Urinary bladder (tissue), 4 donors: ENCODE results near the gene TRAF2. TPM values are rescaled to one million over a fixed set of nuclear protein-coding genes. Genes with fewer than 3 reads are reported as not detected.
A peak's percentile ranks its signal among the peaks of the same experiment; 100 is the strongest.
"Not testable (repeated sequence)": the region's sequence is repeated elsewhere in the genome, so short reads cannot be mapped to it uniquely, and the experiment has no call there.

ENCODE experiments used
- DNase-seq: peaks from one replicate; pipeline ENCODE4 v3.0.0-alpha.2; 2015; ENCODE audit errors: extremely low spot score
- H3K27ac ChIP-seq: one replicate; pipeline ENCODE4 v1.5.1; 2013; ENCODE audit warnings: low read depth, mild to moderate bottlenecking, moderate library complexity
- H3K36me3 ChIP-seq: one replicate; pipeline ENCODE4 v1.6.1; 2013; ENCODE audit warnings: mild to moderate bottlenecking, moderate library complexity; ENCODE audit not compliant: insufficient read depth
- H3K4me1 ChIP-seq: one replicate; pipeline ENCODE4 v1.6.1; 2013; ENCODE audit warnings: mild to moderate bottlenecking, moderate library complexity; ENCODE audit not compliant: insufficient read depth
- H3K4me3 ChIP-seq: one replicate; pipeline ENCODE4 v1.5.1; 2013; ENCODE audit warnings: low read depth, low read length
- WGBS: extraction: QIAGEN DNeasy Blood & Tissue Kit; methylation state at CpG from one replicate; pipeline ENCODE4 v1.1.7; 2013; 5-methylcytosine and 5-hydroxymethylcytosine counted together
- polyA plus RNA-seq: library from polyadenylated mRNA; stranded (reverse); fragments of 200-250 nt; gene quantifications from one replicate; pipeline ENCODE4 v1.2.3, GENCODE V29; 2013
- total RNA-seq: library from RNA; depleted of rRNA; stranded (reverse); fragments of >200 nt; gene quantifications from one replicate; pipeline ENCODE4 v1.2.3, GENCODE V29; 2014
- donor health status: healthy with polysubstance abuse.
- donor health status: healthy.

Gene TRAF2
- total RNA-seq (7.9 TPM), polyA plus RNA-seq (13.1 TPM)

- DNase-seq: peak; percentile 88
- under 1% methylated on average over 88 of the region's 88 CpGs for WGBS
These were observed at the start of gene TRAF2 for GRCh38 chr9:136885950-136886578. TSS of gene TRAF2 (plus strand) at chr9:136886516. CDS start at chr9:136898741, 12,225 bp downstream.

GRCh38 chr9:136837146-136837855 lies 49.0 kb upstream of the TRAF2 start:
- no peak for DNase-seq
- no peaks in the 10 kb centered on the region for H3K36me3 ChIP-seq
- no peak overlapping the region for H3K4me3 ChIP-seq
- H3K27ac ChIP-seq: no peak overlapping the region
- H3K4me1 ChIP-seq: no peaks in the 10 kb centered on the region
- WGBS: 90% methylated on average over 27 of the region's 27 CpGs

More at GRCh38 chr9:136885950-136886578, at the start of gene TRAF2:
- Histone ChIP-seq H3K4me3 (peak within 1 kb of the TSS; percentile 98), H3K27ac (peak within 1 kb of the TSS; percentile 18), H3K36me3 (no peaks in the 10 kb centered on the region), H3K4me1 (no peaks in the 10 kb centered on the region)

GRCh38 chr9:136837856-136838277 lies 48.4 kb upstream of the TRAF2 start:
- not testable (repeated sequence) for H3K4me3 ChIP-seq, H3K36me3 ChIP-seq, DNase-seq, H3K4me1 ChIP-seq, H3K27ac ChIP-seq
- WGBS: 89% methylated on average over 15 of the region's 15 CpGs

GRCh38 chr9:136838314-136839228 lies 47.7 kb upstream of the TRAF2 start:
- Histone ChIP-seq H3K27ac (no peak overlapping the region), H3K4me3 (no peak overlapping the region), H3K4me1 (no peaks in the 10 kb centered on the region), H3K36me3 (no peaks in the 10 kb centered on the region)
- DNase-seq: no peak
- 86% methylated on average over 29 of the region's 29 CpGs for WGBS

GRCh38 chr9:136839229-136840139 lies 46.8 kb upstream of the TRAF2 start:
- DNase-seq: no peak
- no peaks in the 10 kb centered on the region for H3K36me3 ChIP-seq
- H3K27ac ChIP-seq: no peak overlapping the region
- no peaks in the 10 kb centered on the region for H3K4me1 ChIP-seq
- no peak overlapping the region for H3K4me3 ChIP-seq
- WGBS: 85% methylated on average over 36 of the region's 36 CpGs

- WGBS: 77% methylated on average over 32 of the region's 32 CpGs
- Histone ChIP-seq H3K4me1 (no peaks in the 10 kb centered on the region), H3K4me3 (no peak overlapping the region), H3K27ac (no peak overlapping the region), H3K36me3 (no peaks in the 10 kb centered on the region)
- no peak for DNase-seq
These were observed 46.0 kb upstream of the TRAF2 start for GRCh38 chr9:136840140-136840876.

GRCh38 chr9:136840877-136841645 lies 45.3 kb upstream of the TRAF2 start:
- WGBS: 70% methylated on average over 28 of the region's 28 CpGs
- Histone ChIP-seq H3K27ac (no peak overlapping the region), H3K36me3 (no peaks in the 10 kb centered on the region), H3K4me1 (no peaks in the 10 kb centered on the region), H3K4me3 (no peak overlapping the region)
- no peak for DNase-seq

- 51% methylated on average over 16 of the region's 16 CpGs for WGBS
- not testable (repeated sequence) for H3K4me3 ChIP-seq, H3K27ac ChIP-seq, H3K4me1 ChIP-seq, DNase-seq, H3K36me3 ChIP-seq
These were observed 44.5 kb upstream of the TRAF2 start for GRCh38 chr9:136841646-136842379.

- under 1% methylated on average over 23 of the region's 27 CpGs for WGBS
- H3K4me1 ChIP-seq, DNase-seq, H3K27ac ChIP-seq, H3K36me3 ChIP-seq: not testable (repeated sequence)
- peak within 1 kb of the TSS; percentile 40 for H3K4me3 ChIP-seq
These were observed 43.9 kb upstream of the TRAF2 start, which contains the start of gene AJM1 for GRCh38 chr9:136842380-136842948. TSS of gene AJM1 (plus strand) at chr9:136842478. CDS start at chr9:136844415, 1,937 bp downstream.

- H3K27ac ChIP-seq: not testable (repeated sequence)
These were observed 43.0 kb upstream of the TRAF2 start for GRCh38 chr9:136843159-136843800.

More at GRCh38 chr9:136843159-136843800, 43.0 kb upstream of the TRAF2 start:
- H3K4me3 ChIP-seq, H3K4me1 ChIP-seq, DNase-seq, H3K36me3 ChIP-seq: not testable (repeated sequence)
- WGBS: 18% methylated on average over 21 of the region's 21 CpGs
